LNCAP (cell line): ENCODE measurements around the gene NELFA.

Experiments
- TF ChIP-seq, protein P1 (sequence below): fragments of 450-650 bp; IDR thresholded peaks from 2 replicates; pipeline ENCODE4 v1.5.1; 2017; ENCODE audit warnings: mild to moderate bottlenecking

NELFA gene

GRCh38 chr4:2007804-2008670, 737 bp downstream of the NELFA start:
- TF ChIP-seq, protein P1, sequence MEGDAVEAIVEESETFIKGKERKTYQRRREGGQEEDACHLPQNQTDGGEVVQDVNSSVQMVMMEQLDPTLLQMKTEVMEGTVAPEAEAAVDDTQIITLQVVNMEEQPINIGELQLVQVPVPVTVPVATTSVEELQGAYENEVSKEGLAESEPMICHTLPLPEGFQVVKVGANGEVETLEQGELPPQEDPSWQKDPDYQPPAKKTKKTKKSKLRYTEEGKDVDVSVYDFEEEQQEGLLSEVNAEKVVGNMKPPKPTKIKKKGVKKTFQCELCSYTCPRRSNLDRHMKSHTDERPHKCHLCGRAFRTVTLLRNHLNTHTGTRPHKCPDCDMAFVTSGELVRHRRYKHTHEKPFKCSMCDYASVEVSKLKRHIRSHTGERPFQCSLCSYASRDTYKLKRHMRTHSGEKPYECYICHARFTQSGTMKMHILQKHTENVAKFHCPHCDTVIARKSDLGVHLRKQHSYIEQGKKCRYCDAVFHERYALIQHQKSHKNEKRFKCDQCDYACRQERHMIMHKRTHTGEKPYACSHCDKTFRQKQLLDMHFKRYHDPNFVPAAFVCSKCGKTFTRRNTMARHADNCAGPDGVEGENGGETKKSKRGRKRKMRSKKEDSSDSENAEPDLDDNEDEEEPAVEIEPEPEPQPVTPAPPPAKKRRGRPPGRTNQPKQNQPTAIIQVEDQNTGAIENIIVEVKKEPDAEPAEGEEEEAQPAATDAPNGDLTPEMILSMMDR = no peak

DNA sequence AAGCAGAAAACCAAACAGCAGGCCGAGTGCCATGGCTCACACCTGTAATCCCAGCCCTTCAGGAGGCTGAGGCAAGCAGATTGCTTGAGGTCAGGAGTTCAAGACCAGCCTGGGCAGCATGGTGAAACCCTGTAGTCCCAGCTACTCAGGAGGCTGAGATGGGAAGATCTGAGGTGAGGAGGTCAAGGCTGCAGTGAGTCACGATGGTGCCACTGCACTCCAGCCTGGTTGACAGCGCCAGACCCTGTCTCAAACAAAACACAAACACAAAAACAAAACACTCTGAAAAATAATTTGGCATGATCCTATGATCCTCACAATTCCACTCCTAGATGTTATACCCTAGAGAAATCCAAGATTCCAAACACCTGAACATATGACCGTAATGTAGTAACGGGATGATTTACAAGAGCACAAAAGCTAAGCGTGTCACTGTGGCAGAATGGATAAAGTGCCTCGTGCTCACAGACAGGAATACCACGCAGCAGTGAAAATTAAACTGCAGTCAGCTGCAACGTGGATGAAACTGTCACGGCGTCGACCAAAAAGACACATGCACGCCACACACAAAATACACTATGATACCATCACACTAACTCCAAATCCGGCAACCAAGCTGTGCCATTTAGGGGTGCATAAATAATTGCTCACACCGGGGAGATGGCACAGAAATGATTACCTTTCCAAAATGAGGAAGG, 1.7 kb downstream of the NELFA start:
- TF ChIP-seq, protein P1 = no peak

DNA sequence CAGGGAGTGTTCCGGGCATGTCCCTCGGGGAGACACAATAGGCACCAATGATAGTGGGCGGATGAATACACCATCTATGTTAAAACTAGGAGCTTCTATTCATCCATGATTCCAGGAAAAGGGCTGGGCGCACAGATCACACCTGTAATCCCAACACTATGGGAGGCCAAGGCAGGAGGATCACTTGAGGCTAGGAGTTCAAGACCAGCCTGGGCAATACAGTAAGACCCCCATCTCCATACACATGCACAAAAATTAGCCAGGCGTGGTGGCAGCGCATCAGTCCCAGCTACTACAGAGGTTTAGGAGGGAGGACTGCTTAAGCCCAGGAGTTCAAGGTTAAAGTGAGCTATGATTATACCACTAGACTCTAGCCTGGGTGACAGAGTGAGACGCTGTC, 2.4 kb downstream of the NELFA start:
- TF ChIP-seq, protein P1 = no peak

DNA sequence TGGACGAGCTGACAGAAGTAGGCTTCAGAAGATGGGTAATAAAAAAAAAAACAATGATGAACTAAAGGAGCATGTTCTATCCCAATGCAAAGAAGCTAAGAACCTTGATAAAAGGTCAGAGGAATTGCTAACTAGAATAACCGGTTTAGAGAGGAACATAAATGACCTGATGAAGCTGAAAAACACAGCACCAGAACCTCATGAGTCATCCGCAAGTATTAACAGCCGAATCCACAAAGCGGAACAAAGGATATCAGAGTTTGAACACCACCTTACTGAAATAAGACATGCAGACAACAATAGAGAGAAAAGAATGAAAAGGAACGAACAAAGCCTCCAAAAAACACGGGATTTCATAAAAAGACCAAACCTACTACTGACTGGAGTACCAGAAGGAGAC, 10.5 kb downstream of the NELFA start:
- TF ChIP-seq, protein P1 = no peak

DNA sequence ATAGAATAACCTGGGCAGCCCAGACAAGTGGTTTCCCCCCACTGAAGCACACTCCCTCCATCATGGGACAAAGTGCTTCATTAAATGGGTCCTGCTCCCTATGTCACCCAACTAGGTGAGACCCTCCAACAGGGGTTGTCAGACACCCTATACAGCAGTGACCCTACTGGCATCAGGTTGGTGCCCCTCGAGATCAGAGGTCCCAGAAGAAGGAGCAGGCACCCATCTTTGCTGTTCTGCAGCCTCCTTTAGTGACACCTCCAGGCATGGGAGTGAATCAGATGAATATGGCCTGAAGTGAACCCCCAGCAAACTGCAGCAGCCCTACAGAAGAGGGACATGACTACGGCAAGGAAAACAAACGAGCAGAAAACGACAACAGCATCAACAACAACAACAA, 11.1 kb downstream of the NELFA start:
- TF ChIP-seq, protein P1 = no peak

GRCh38 chr4:1996866-1997611, 11.7 kb downstream of the NELFA start:
- TF ChIP-seq, protein P1 = no peak

DNA sequence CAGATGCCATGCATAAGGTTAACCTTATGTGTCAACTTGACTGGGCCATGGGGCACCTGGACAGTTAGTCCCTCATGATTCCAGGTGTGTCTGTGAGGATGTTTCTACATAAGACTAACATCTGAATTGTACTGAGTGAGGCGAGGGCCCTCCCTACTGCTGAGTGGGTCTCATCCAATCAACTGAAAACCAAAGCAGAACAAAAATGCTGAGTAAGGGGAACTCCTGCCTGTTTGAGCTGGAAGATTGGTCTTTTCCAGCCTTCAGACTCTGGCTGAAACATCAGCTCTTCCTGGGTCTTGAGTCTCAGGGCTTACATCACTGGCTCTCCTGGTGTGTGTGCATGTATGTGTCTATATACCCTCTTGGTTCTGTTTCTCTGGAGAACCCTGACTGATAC, 13.8 kb downstream of the NELFA start:
- TF ChIP-seq, protein P1 = no peak
